H9 (cell line): ENCODE results near the gene ZIC5. TPM values are rescaled to one million over a fixed set of nuclear protein-coding genes. Genes with fewer than 3 reads are reported as not detected.
A peak's percentile ranks its signal among the peaks of the same experiment; 100 is the strongest.

Experiments used
- DNase-seq: peaks from one replicate; pipeline ENCODE4 v3.0.0-alpha.2; 2017
- H2AFZ ChIP-seq: one replicate; pipeline ENCODE4 v1.6.1; 2013; ENCODE audit warnings: mild to moderate bottlenecking, low read length, control low read depth, moderate library complexity
- H2AK5ac ChIP-seq: 2 replicates; pipeline ENCODE4 v1.6.1; 2013; ENCODE audit warnings: low read length, control low read depth, mixed read lengths; ENCODE audit not compliant: insufficient read length
- H2BK120ac ChIP-seq: one replicate; pipeline ENCODE4 v1.6.1; 2013; ENCODE audit warnings: low read depth, mild to moderate bottlenecking, low read length, control low read depth, inconsistent platforms; ENCODE audit not compliant: poor library complexity, severe bottlenecking
- H2BK12ac ChIP-seq: 2 replicates; pipeline ENCODE4 v1.6.1; 2013; ENCODE audit warnings: low read length, control low read depth, mixed read lengths, low read depth; ENCODE audit not compliant: insufficient read length
- H2BK15ac ChIP-seq: 2 replicates; pipeline ENCODE4 v1.6.1; 2013; ENCODE audit warnings: low read depth, low read length, control low read depth
- H2BK20ac ChIP-seq: one replicate; pipeline ENCODE4 v1.6.1; 2013; ENCODE audit warnings: low read depth, mild to moderate bottlenecking, low read length, control low read depth, inconsistent platforms; ENCODE audit not compliant: poor library complexity, severe bottlenecking
- H2BK5ac ChIP-seq: 2 replicates; pipeline ENCODE4 v1.6.1; 2013; ENCODE audit warnings: low read length, control low read depth, mixed read lengths; ENCODE audit not compliant: insufficient read length
- H3K14ac ChIP-seq: 2 replicates; pipeline ENCODE4 v1.6.1; 2013; ENCODE audit warnings: low read length, control low read depth; ENCODE audit not compliant: insufficient read depth
- H3K18ac ChIP-seq: 2 replicates; pipeline ENCODE4 v1.6.1; 2013; ENCODE audit warnings: low read depth, mild to moderate bottlenecking, mixed read lengths, low read length, control low read depth; ENCODE audit not compliant: insufficient read length
- H3K23ac ChIP-seq: 2 replicates; pipeline ENCODE4 v1.6.1; 2013; ENCODE audit warnings: low read length, control low read depth, mixed read lengths, low read depth; ENCODE audit not compliant: insufficient read length
- H3K23me2 ChIP-seq: 2 replicates; pipeline ENCODE4 v1.6.1; 2013; ENCODE audit warnings: low read depth, mild to moderate bottlenecking, mixed read lengths, low read length, control low read depth; ENCODE audit not compliant: insufficient read length, poor library complexity, severe bottlenecking
- H3K27ac ChIP-seq: 2 replicates; pipeline ENCODE4 v1.5.1; 2013; ENCODE audit warnings: low read length, control low read depth, mixed read lengths, low read depth; ENCODE audit not compliant: insufficient read length
- H3K27me3 ChIP-seq: 2 replicates; pipeline ENCODE4 v1.6.1; 2013; ENCODE audit warnings: low read length, control low read depth, inconsistent platforms; ENCODE audit not compliant: insufficient read depth
- H3K4ac ChIP-seq: 2 replicates; pipeline ENCODE4 v1.6.1; 2013; ENCODE audit warnings: low read depth, mild to moderate bottlenecking, control low read depth, inconsistent platforms, low read length, moderate library complexity
- H3K4me1 ChIP-seq: 2 replicates; pipeline ENCODE4 v1.6.1; 2013; ENCODE audit warnings: low read length, control low read depth, inconsistent platforms; ENCODE audit not compliant: insufficient read depth
- H3K4me2 ChIP-seq: 2 replicates; pipeline ENCODE4 v1.6.1; 2013; ENCODE audit warnings: low read length, control low read depth, mixed read lengths; ENCODE audit not compliant: insufficient read length, insufficient read depth
- H3K56ac ChIP-seq: 2 replicates; pipeline ENCODE4 v1.6.1; 2013; ENCODE audit warnings: low read depth, mild to moderate bottlenecking, mixed read lengths, low read length, control low read depth; ENCODE audit not compliant: insufficient read length
- H3K79me1 ChIP-seq: 2 replicates; pipeline ENCODE4 v1.6.1; 2013; ENCODE audit warnings: low read depth, mild to moderate bottlenecking, moderate library complexity, low read length, control low read depth, inconsistent platforms; ENCODE audit not compliant: insufficient read depth, poor library complexity, severe bottlenecking
- H3K79me2 ChIP-seq: 2 replicates; pipeline ENCODE4 v1.6.1; 2013; ENCODE audit warnings: low read length, control low read depth, inconsistent platforms; ENCODE audit not compliant: insufficient read depth
- H3K9ac ChIP-seq: 2 replicates; pipeline ENCODE4 v1.6.1; 2013; ENCODE audit warnings: low read length, control low read depth, mixed read lengths; ENCODE audit not compliant: insufficient read length; ENCODE audit errors: extremely low read depth
- H3K9me3 ChIP-seq: one replicate; pipeline ENCODE4 v1.6.1; 2013; ENCODE audit warnings: low read depth, low read length, inconsistent platforms; ENCODE audit not compliant: control insufficient read depth
- H3T11ph ChIP-seq: one replicate; pipeline ENCODE4 v1.6.1; 2013; ENCODE audit warnings: mild to moderate bottlenecking, low read length, control low read depth, inconsistent platforms
- H4K20me1 ChIP-seq: one replicate; pipeline ENCODE4 v1.6.1; 2013; ENCODE audit not compliant: control insufficient read depth, insufficient read length, insufficient read depth
- H4K5ac ChIP-seq: 2 replicates; pipeline ENCODE4 v1.6.1; 2013; ENCODE audit warnings: low read depth, mild to moderate bottlenecking, mixed read lengths, low read length, control low read depth; ENCODE audit not compliant: insufficient read length
- H4K8ac ChIP-seq: replicated peaks from 2 replicates; pipeline ENCODE4 v1.6.1; 2013; ENCODE audit warnings: low read length, control low read depth, mixed read lengths, low read depth; ENCODE audit not compliant: insufficient read length
- H4K91ac ChIP-seq: 2 replicates; pipeline ENCODE4 v1.6.1; 2013; ENCODE audit warnings: low read depth, mild to moderate bottlenecking, moderate library complexity, mixed read lengths, low read length, control low read depth; ENCODE audit not compliant: insufficient read length
- H3K27ac Mint-ChIP-seq, 3 experiments: 2 replicates in 2 of 3; 3 replicates in 1 of 3; pipeline ENCODE4 v1.8.0; 2020 to 2021; ENCODE audit warnings: mixed read lengths in 3 of 3, mild to moderate bottlenecking in 1 of 3, moderate library complexity in 1 of 3
- H3K27me3 Mint-ChIP-seq: 2 replicates; pipeline ENCODE4 v1.8.0; 2021; ENCODE audit warnings: low read depth, mild to moderate bottlenecking, moderate library complexity, mixed read lengths
- H3K36me3 Mint-ChIP-seq, 3 experiments: 2 replicates in 2 of 3; 3 replicates in 1 of 3; pipeline ENCODE4 v1.8.0; 2020 to 2021; ENCODE audit warnings: low read depth in 3 of 3, mixed read lengths in 3 of 3; ENCODE audit not compliant: insufficient read depth in 1 of 3
- H3K4me1 Mint-ChIP-seq, 2 experiments: 2 replicates each; pipeline ENCODE4 v1.8.0; 2020; ENCODE audit warnings: mixed read lengths in 2 of 2
- H3K4me3 Mint-ChIP-seq, 2 experiments: 2 replicates in 1 of 2; 3 replicates in 1 of 2; pipeline ENCODE4 v1.8.0; 2020 to 2021; ENCODE audit warnings: mild to moderate bottlenecking in 2 of 2, mixed read lengths in 2 of 2, moderate library complexity in 1 of 2
- H3K9me3 Mint-ChIP-seq, 2 experiments: 2 replicates in 1 of 2; 3 replicates in 1 of 2; pipeline ENCODE4 v1.8.0; 2020; ENCODE audit warnings: mild to moderate bottlenecking in 2 of 2, mixed read lengths in 2 of 2, moderate library complexity in 1 of 2
- WGBS: extraction: QIAGEN DNeasy Blood & Tissue Kit; methylation state at CpG from one replicate; pipeline ENCODE4 v1.1.7; 2013; ENCODE audit warnings: missing lambda C conversion rate, low lambda C conversion rate, mixed read lengths; ENCODE audit not compliant: insufficient read length; ENCODE audit errors: extremely low coverage; 5-methylcytosine and 5-hydroxymethylcytosine counted together
- total RNA-seq: library from RNA; stranded (reverse); gene quantifications from 2 replicates; pipeline ENCODE4 v1.2.1, GENCODE V29; 2021
- TF ChIP-seq, protein P1 (sequence below): fragments of 200-600 bp; sonication (generic); conservative IDR thresholded peaks from 3 replicates; pipeline ENCODE4 v1.8.0; 2021; ENCODE audit warnings: antibody characterized with exemption, mild to moderate bottlenecking

Gene ZIC5
- total RNA-seq, 1 experiment from 2014 or later: 51.9 TPM

DNA sequence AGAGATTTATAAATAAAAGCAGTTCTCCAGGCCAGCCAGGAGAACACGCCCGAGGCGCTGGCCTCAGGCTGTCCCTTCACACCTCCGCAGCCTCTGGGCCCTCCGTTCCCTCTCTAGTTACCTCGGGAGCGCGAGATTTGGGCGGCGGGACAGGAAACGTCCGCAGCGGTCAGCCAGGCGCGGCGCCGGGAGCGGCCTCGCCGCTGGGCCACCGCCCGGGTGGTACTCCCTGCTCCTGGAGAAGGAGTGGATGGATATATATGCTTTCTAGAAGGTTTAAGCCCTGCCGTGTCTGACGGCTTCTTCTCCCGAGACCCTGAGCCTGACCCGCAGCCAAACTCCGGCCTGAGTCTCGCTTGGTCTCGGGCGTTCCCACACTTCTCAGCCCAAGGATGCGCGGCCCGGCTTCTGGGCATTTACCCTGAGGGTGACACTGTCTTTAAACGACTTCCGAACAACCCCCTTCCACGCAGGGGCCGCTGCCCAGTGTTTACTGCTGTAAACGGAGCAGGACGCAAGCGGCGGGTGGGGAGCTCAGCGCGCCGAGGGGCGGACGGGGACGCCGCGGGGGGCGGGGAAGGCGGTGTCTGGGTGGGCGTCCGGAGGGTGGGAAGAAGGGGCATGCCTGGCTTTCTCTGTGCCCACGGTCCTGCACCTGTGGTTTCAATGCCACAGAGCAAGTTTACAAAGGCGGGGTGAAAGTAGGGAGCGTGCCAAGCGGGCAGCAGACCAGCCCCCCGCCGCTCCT is 8.1 kb upstream of the ZIC5 start:
- Mint-ChIP-seq H3K4me3 (peak overlapping the region; percentile 73 to 85), H3K9me3 (peaks cover 21 to 24% of the 10 kb centered on the region in 2 experiments), H3K4me1 (peaks cover 41 to 45% of the 10 kb centered on the region in 2 experiments), H3K27ac (peak overlapping the region in 2 of 3 experiments; percentile 79 to 80; a peak in 5 of 7 replicates), H3K27me3 (peaks cover 44% of the 10 kb centered on the region), H3K36me3 (peaks cover 23% of the 10 kb centered on the region in 3 experiments)
- no peak overlapping the region for H3K23ac ChIP-seq
- no peak overlapping the region for H2BK5ac ChIP-seq
- H4K20me1 ChIP-seq: no peaks in the 10 kb centered on the region
- H3K9ac ChIP-seq: peak overlapping the region; percentile 91
- no peak overlapping the region for H2AK5ac ChIP-seq
- H3K56ac ChIP-seq: no peak overlapping the region
- H3K4ac ChIP-seq: no peak overlapping the region
- H3K27me3 ChIP-seq: peaks cover 12% of the 10 kb centered on the region; the same call in 1 of the 2 replicates
- H3K4me2 ChIP-seq: peak overlapping the region; percentile 85
- H2BK120ac ChIP-seq: no peak overlapping the region
- H4K91ac ChIP-seq: no peak overlapping the region
- H2BK12ac ChIP-seq: peak overlapping the region; percentile 77
- H3K4me1 ChIP-seq: peaks cover 8% of the 10 kb centered on the region
- peaks cover 24% of the 10 kb centered on the region for H3K79me2 ChIP-seq
- H3T11ph ChIP-seq: no peak overlapping the region
- H4K8ac ChIP-seq: no peak overlapping the region
- no peak overlapping the region for H2BK20ac ChIP-seq
- H3K79me1 ChIP-seq: peaks cover 3% of the 10 kb centered on the region
- H2BK15ac ChIP-seq: no peak overlapping the region
- no peak overlapping the region for H2AFZ ChIP-seq
- H3K23me2 ChIP-seq: peaks cover 46% of the 10 kb centered on the region
- TF ChIP-seq, protein P1, sequence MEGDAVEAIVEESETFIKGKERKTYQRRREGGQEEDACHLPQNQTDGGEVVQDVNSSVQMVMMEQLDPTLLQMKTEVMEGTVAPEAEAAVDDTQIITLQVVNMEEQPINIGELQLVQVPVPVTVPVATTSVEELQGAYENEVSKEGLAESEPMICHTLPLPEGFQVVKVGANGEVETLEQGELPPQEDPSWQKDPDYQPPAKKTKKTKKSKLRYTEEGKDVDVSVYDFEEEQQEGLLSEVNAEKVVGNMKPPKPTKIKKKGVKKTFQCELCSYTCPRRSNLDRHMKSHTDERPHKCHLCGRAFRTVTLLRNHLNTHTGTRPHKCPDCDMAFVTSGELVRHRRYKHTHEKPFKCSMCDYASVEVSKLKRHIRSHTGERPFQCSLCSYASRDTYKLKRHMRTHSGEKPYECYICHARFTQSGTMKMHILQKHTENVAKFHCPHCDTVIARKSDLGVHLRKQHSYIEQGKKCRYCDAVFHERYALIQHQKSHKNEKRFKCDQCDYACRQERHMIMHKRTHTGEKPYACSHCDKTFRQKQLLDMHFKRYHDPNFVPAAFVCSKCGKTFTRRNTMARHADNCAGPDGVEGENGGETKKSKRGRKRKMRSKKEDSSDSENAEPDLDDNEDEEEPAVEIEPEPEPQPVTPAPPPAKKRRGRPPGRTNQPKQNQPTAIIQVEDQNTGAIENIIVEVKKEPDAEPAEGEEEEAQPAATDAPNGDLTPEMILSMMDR: no peak
- no CpG with 5 or more reads among the region's 59 CpGs for WGBS
- H3K18ac ChIP-seq: peak overlapping the region; percentile 70
- peak overlapping the region; percentile 29 for H4K5ac ChIP-seq
- peak; percentile 70 for DNase-seq
- peak overlapping the region; percentile 85 for H3K14ac ChIP-seq
- no peak overlapping the region for H3K27ac ChIP-seq
- no peaks in the 10 kb centered on the region for H3K9me3 ChIP-seq
